ENCODE results near the gene NCOA7. TPM values are rescaled to one million over a fixed set of nuclear protein-coding genes. Genes with fewer than 3 reads are reported as not detected.

Gene NCOA7
- total and polyA plus RNA-seq, 2 of the 8 experiments (the other 6 are each of a cell fraction or from before 2014, with no cell fraction given) = 2.6 to 10.7 TPM

- no peak for TF ChIP-seq GTF2F1 (IDR thresholded peaks at IDR 0.05; ENCODE audit: borderline replicate concordance, low read depth, low read length)
- no peak for TF ChIP-seq USF2 (IDR thresholded peaks at IDR 0.05; ENCODE audit: low read length)
Measured at GRCh38 chr6:125818225-125818657, 27.5 kb downstream of the NCOA7 start (continued).
